Measurements from ENCODE around the gene ESR1. TPM values are rescaled to one million over a fixed set of nuclear protein-coding genes. Genes with fewer than 3 reads are reported as not detected.

The ESR1 gene
- polyA plus RNA-seq, 3 donors: 0.12 to 0.24 (median 0.23) TPM

- Histone ChIP-seq H3K4me2 (replicated peaks; ENCODE audit: extremely low read depth, low read length, poor library complexity, severe bottlenecking) (no peak overlapping the region), H3K36me3 (replicated peaks in 1 of 2; ENCODE audit: control insufficient read depth in 1 of 2, insufficient read depth in 2 of 2, low read length in 2 of 2) (no peaks in the 10 kb centered on the region), H3K4me3 (replicated peaks in 1 of 3; ENCODE audit: low read depth in 2 of 3, low read length in 3 of 3) (no peak overlapping the region), H3K79me2 (ENCODE audit: insufficient read depth, low read length) (no peaks in the 10 kb centered on the region), H3K27me3 (ENCODE audit: control insufficient read depth in 2 of 2, insufficient read depth in 2 of 2, low read length in 2 of 2) (no peaks in the 10 kb centered on the region), H3K9me3 (replicated peaks in 1 of 2; ENCODE audit: control insufficient read depth in 1 of 2, insufficient read depth in 1 of 2, low read length in 2 of 2) (no peaks in the 10 kb centered on the region), H4K20me1 (ENCODE audit: insufficient read depth, low read length) (no peaks in the 10 kb centered on the region), H3K4me1 (ENCODE audit: control insufficient read depth in 1 of 2, insufficient read depth in 2 of 2, low read length in 2 of 2) (no peaks in the 10 kb centered on the region), H3K27ac (ENCODE audit: low read depth in 1 of 2, low read length in 2 of 2) (no peak overlapping the region), H3K9ac (ENCODE audit: insufficient read depth, low read length, poor library complexity, severe bottlenecking) (no peak overlapping the region), H2AFZ (ENCODE audit: insufficient read depth, low read depth, low read length, poor library complexity, severe bottlenecking) (no peak overlapping the region)
- Mint-ChIP-seq H3K27me3 (ENCODE audit: low read depth in 3 of 3) (peaks cover 0 to 2% (median 0%) of the 10 kb centered on the region in 3 donors), H3K4me3 (no peak overlapping the region), H3K36me3 (no peaks in the 10 kb centered on the region), H3K4me1 (no peaks in the 10 kb centered on the region), H3K27ac (no peak overlapping the region), H3K9me3 (peaks cover 0 to 4% (median 0%) of the 10 kb centered on the region in 7 donors)
- intact Hi-C loops (cut with micrococcal nuclease): no loop called here
- no peak for DNase-seq
- TF ChIP-seq CTCF (IDR thresholded peaks at IDR 0.05): no peak
- WGBS (ENCODE audit: insufficient coverage): no CpG with 5 or more reads among the region's 4 CpGs
These were observed 261.3 kb downstream of the ESR1 start for GRCh38 chr6:152068622-152069261.

- Histone ChIP-seq H3K4me1 (ENCODE audit: control insufficient read depth in 1 of 2, insufficient read depth in 2 of 2, low read length in 2 of 2) (no peaks in the 10 kb centered on the region), H3K79me2 (ENCODE audit: insufficient read depth, low read length) (no peaks in the 10 kb centered on the region), H3K9me3 (replicated peaks in 1 of 2; ENCODE audit: control insufficient read depth in 1 of 2, insufficient read depth in 1 of 2, low read length in 2 of 2) (no peaks in the 10 kb centered on the region), H3K27ac (ENCODE audit: low read depth in 1 of 2, low read length in 2 of 2) (no peak overlapping the region), H3K4me3 (replicated peaks in 1 of 3; ENCODE audit: low read depth in 2 of 3, low read length in 3 of 3) (no peak overlapping the region), H4K20me1 (ENCODE audit: insufficient read depth, low read length) (no peaks in the 10 kb centered on the region), H3K9ac (ENCODE audit: insufficient read depth, low read length, poor library complexity, severe bottlenecking) (no peak overlapping the region), H3K4me2 (replicated peaks; ENCODE audit: extremely low read depth, low read length, poor library complexity, severe bottlenecking) (no peak overlapping the region), H3K36me3 (replicated peaks in 1 of 2; ENCODE audit: control insufficient read depth in 1 of 2, insufficient read depth in 2 of 2, low read length in 2 of 2) (no peaks in the 10 kb centered on the region), H2AFZ (ENCODE audit: insufficient read depth, low read depth, low read length, poor library complexity, severe bottlenecking) (no peak overlapping the region), H3K27me3 (ENCODE audit: control insufficient read depth in 2 of 2, insufficient read depth in 2 of 2, low read length in 2 of 2) (no peaks in the 10 kb centered on the region)
- Mint-ChIP-seq H3K36me3 (no peaks in the 10 kb centered on the region), H3K9me3 (peaks cover 0 to 8% (median 4%) of the 10 kb centered on the region in 7 donors), H3K4me1 (no peaks in the 10 kb centered on the region), H3K4me3 (no peak overlapping the region), H3K27me3 (ENCODE audit: low read depth in 3 of 3) (peaks cover 0 to 1% (median 1%) of the 10 kb centered on the region in 3 donors), H3K27ac (no peak overlapping the region)
- intact Hi-C loops (cut with micrococcal nuclease): no loop called here
- no peak for TF ChIP-seq CTCF (IDR thresholded peaks at IDR 0.05)
- WGBS (ENCODE audit: insufficient coverage): 100% methylated on average over 1 of the region's 5 CpGs
- DNase-seq: no peak
These were observed 263.1 kb downstream of the ESR1 start for GRCh38 chr6:152070556-152070955.

Data from CD14-positive monocyte (primary cell).